ENCODE measurements around the gene KLHL14. TPM values are rescaled to one million over a fixed set of nuclear protein-coding genes. Genes with fewer than 3 reads are reported as not detected.

The KLHL14 gene
- total RNA-seq, 4 donors from 2014 or later: 0.14 to 0.75 (median 0.64) TPM; not detected in 1

- no peaks in the 10 kb centered on the region for H3K36me3 ChIP-seq
- 89% methylated on average over 1 of the region's 1 CpG; no CpG with 5 or more reads in 1 of the 2 donors for WGBS, 2 donors (ENCODE audit: low coverage in 1 of 2)
- intact Hi-C loops (cut with DNase I; ENCODE audit: low total_unique reads) (no loop called here), in situ Hi-C loops (cut with MboI; ENCODE audit: low pct_ligation_motif_present in 1 of 4, low pct_unique_long_range_greater_than_20kb in 1 of 4, low sequenced_read_pairs in 3 of 4) (no loop called here)
- H3K4me1 ChIP-seq: no peaks in the 10 kb centered on the region
- no peak overlapping the region for H3K4me3 ChIP-seq
- no peak for TF ChIP-seq POLR2AphosphoS5 (IDR thresholded peaks at IDR 0.05)
- no peak for TF ChIP-seq CTCF (IDR thresholded peaks at IDR 0.05)
- no peak for TF ChIP-seq POLR2A (IDR thresholded peaks at IDR 0.05)
- TF ChIP-seq EP300 (IDR thresholded peaks at IDR 0.05; ENCODE audit: low read depth): no peak
- H3K27ac ChIP-seq: no peak overlapping the region
- no peaks in the 10 kb centered on the region for H3K27me3 ChIP-seq
- no peaks in the 10 kb centered on the region for H3K9me3 ChIP-seq
- DNase-seq: no peak
Observed at GRCh38 chr18:32779010-32779409, 6.2 kb upstream of the KLHL14 start.

- WGBS, 2 donors (ENCODE audit: low coverage in 1 of 2): 80% methylated on average over 2 of the region's 2 CpGs; no CpG with 5 or more reads in 1 of the 2 donors
- in situ Hi-C loops (cut with MboI; ENCODE audit: low pct_ligation_motif_present in 1 of 4, low pct_unique_long_range_greater_than_20kb in 1 of 4, low sequenced_read_pairs in 3 of 4) (no loop called here), intact Hi-C loops (cut with DNase I; ENCODE audit: low total_unique reads) (no loop called here)
- Histone ChIP-seq H3K9me3 (no peaks in the 10 kb centered on the region), H3K4me1 (peaks cover 0 to 4% (median 0%) of the 10 kb centered on the region in 4 donors), H3K4me3 (no peak overlapping the region), H3K36me3 (no peaks in the 10 kb centered on the region), H3K27me3 (peaks cover 15% of the 10 kb centered on the region), H3K27ac (no peak overlapping the region)
- TF ChIP-seq EP300 (IDR thresholded peaks at IDR 0.05; ENCODE audit: low read depth) (no peak), POLR2AphosphoS5 (IDR thresholded peaks at IDR 0.05) (peak in 2 of 3 donors; percentile 50 to 52), CTCF (IDR thresholded peaks at IDR 0.05) (no peak), POLR2A (IDR thresholded peaks at IDR 0.05) (no peak)
- DNase-seq: no peak
Observed at GRCh38 chr18:32777049-32777448, 4.2 kb upstream of the KLHL14 start.

DNA sequence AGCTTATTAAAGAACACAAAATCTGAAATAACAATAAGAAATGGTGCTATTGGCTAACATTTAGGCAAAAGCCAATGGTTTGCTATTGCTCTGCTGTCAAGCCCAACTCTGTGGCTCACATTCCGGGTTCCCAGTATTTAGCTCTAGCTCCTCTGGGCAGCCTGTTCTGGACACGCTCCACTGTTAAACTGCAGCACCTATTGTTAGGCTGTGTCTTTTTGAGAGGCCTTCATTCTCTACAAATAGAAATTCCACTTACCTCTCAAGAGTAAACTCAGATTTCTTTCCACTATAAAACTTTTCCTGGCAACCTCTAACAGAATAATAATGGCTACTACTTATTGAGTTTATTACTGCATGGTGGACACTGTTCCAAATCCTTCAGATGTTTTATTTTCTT, 3.7 kb upstream of the KLHL14 start:
- Histone ChIP-seq H3K27ac (no peak overlapping the region), H3K4me3 (no peak overlapping the region), H3K27me3 (peaks cover 20% of the 10 kb centered on the region), H3K36me3 (no peaks in the 10 kb centered on the region), H3K9me3 (no peaks in the 10 kb centered on the region), H3K4me1 (peaks cover under 1 to 6% (median 2%) of the 10 kb centered on the region in 4 donors)
- no peak for TF ChIP-seq POLR2AphosphoS5 (IDR thresholded peaks at IDR 0.05)
- whole genome bisulfite sequencing, 2 donors (ENCODE audit: low coverage in 1 of 2): 20 to 86% methylated on average over 1 to 2 of the region's 2 CpGs
- intact Hi-C loops (cut with DNase I; ENCODE audit: low total_unique reads): no loop called here
- no peak for DNase-seq
- in situ Hi-C loops (cut with MboI; ENCODE audit: low pct_ligation_motif_present in 1 of 4, low pct_unique_long_range_greater_than_20kb in 1 of 4, low sequenced_read_pairs in 3 of 4): no loop called here

DNA sequence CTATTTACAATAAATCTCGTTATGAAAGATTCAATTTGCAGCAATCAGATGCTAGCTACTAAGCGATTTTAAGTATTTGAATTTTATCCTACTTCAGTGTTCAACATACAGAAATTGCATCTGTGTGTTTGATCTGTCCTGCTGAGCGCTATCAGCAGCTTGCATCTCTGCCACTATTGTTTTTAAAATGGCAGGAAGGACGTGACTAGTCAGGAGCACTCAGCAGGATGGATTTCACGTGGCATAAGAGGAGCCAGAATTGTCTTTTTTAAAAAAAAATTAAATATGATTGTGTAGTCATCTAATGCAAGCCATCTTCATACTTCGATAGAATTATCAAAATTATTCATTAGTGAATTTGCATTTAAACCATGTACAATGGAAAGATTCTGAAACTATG, 2.8 kb upstream of the KLHL14 start:
- Histone ChIP-seq H3K4me3 (no peak overlapping the region), H3K9me3 (no peaks in the 10 kb centered on the region), H3K27me3 (peaks cover 29% of the 10 kb centered on the region), H3K36me3 (no peaks in the 10 kb centered on the region), H3K4me1 (peaks cover 10 to 16% (median 11%) of the 10 kb centered on the region in 4 donors), H3K27ac (no peak overlapping the region)
- intact Hi-C loops (cut with DNase I; ENCODE audit: low total_unique reads): no loop called here
- no peak for TF ChIP-seq EP300 (IDR thresholded peaks at IDR 0.05; ENCODE audit: low read depth)
- TF ChIP-seq POLR2AphosphoS5 (IDR thresholded peaks at IDR 0.05): no peak
- no peak for TF ChIP-seq POLR2A (IDR thresholded peaks at IDR 0.05)
- TF ChIP-seq CTCF (IDR thresholded peaks at IDR 0.05): no peak
- no peak for DNase-seq
- WGBS, 2 donors (ENCODE audit: low coverage in 1 of 2): 83 to 88% methylated on average over 5 to 6 of the region's 6 CpGs
- in situ Hi-C loops (cut with MboI; ENCODE audit: low pct_ligation_motif_present in 1 of 4, low pct_unique_long_range_greater_than_20kb in 1 of 4, low sequenced_read_pairs in 3 of 4): no loop called here

DNA sequence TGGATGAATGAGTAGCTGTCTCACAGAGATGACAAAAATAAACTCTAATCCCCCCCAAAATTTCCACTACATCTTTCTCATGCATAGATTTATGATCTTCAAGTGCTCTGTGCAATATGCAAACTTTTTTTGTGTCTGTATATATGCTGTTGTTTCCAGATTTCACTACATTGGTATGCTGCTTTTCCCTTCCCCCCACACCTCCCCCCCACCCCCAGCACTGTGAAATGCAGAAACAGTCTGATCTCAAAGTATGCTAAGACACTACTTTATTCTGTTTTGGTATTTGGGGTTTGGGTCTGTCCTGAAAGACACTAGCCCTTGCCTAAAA, 524 bp upstream of the KLHL14 start:
- no peak for DNase-seq
- Histone ChIP-seq H3K27ac (no peak overlapping the region), H3K27me3 (peaks cover 52% of the 10 kb centered on the region), H3K4me3 (no peak overlapping the region), H3K36me3 (no peaks in the 10 kb centered on the region), H3K9me3 (no peaks in the 10 kb centered on the region), H3K4me1 (peaks cover 17 to 22% (median 22%) of the 10 kb centered on the region in 4 donors)
- in situ Hi-C loops (cut with MboI; ENCODE audit: low pct_ligation_motif_present in 1 of 4, low pct_unique_long_range_greater_than_20kb in 1 of 4, low sequenced_read_pairs in 3 of 4): no loop called here
- TF ChIP-seq CTCF (IDR thresholded peaks at IDR 0.05): no peak
- no peak for TF ChIP-seq POLR2AphosphoS5 (IDR thresholded peaks at IDR 0.05)
- TF ChIP-seq POLR2A (IDR thresholded peaks at IDR 0.05): no peak
- no peak for TF ChIP-seq EP300 (IDR thresholded peaks at IDR 0.05; ENCODE audit: low read depth)
- intact Hi-C loops (cut with DNase I; ENCODE audit: low total_unique reads): no loop called here
